Activated CD4-positive, alpha-beta T cell treated with anti-CD3 and anti-CD28 coated beads for 36 hours (primary cell): ENCODE measurements around the gene MICU1. TPM values are rescaled to one million over a fixed set of nuclear protein-coding genes. Genes with fewer than 3 reads are reported as not detected.

Experiments used
- ATAC-seq: fragments of 200-7000 bp; cut with Tn5 transposase; one replicate; pipeline ENCODE4 v1.10.0; 2021; ENCODE audit warnings: mild to moderate bottlenecking, moderate library complexity
- CTCF ChIA-PET: fragments of 350-600 bp; sonication (Branson Sonifier 250); formaldehyde crosslinking; loops from one replicate; lab custom pipeline; 2021; ENCODE audit warnings: antibody characterized with exemption; lab: Charles Lee
- POLR2A ChIA-PET: fragments of 350-600 bp; sonication (Branson Sonifier 250); formaldehyde crosslinking; loops from one replicate; lab custom pipeline; 2021; ENCODE audit warnings: antibody characterized with exemption, inconsistent platforms; lab: Charles Lee
- DNase-seq: peaks from one replicate; pipeline ENCODE4 v3.0.0-alpha.2; 2020
- H3K27ac Mint-ChIP-seq: one replicate; pipeline ENCODE4 v1.8.0; 2021; ENCODE audit warnings: mixed read lengths
- H3K27me3 Mint-ChIP-seq: one replicate; pipeline ENCODE4 v1.8.0; 2021; ENCODE audit warnings: mixed read lengths
- H3K36me3 Mint-ChIP-seq: one replicate; pipeline ENCODE4 v1.8.0; 2021; ENCODE audit warnings: low read depth, mixed read lengths
- H3K4me1 Mint-ChIP-seq: one replicate; pipeline ENCODE4 v1.8.0; 2021; ENCODE audit warnings: mixed read lengths
- H3K4me3 Mint-ChIP-seq: one replicate; pipeline ENCODE4 v1.8.0; 2021; ENCODE audit warnings: mild to moderate bottlenecking, moderate library complexity, mixed read lengths
- H3K9me3 Mint-ChIP-seq: one replicate; pipeline ENCODE4 v1.8.0; 2021; ENCODE audit warnings: low read depth, mixed read lengths
- intact Hi-C, 2 experiments: fragments of 100-400 bp; cut with DNase I in 1 of 2; cut with micrococcal nuclease in 1 of 2; formaldehyde crosslinking; loops; one replicate each; pipeline versions ENCODE4 v1.14.2 to v1.15.1; 2022 to 2024; cut with DNase I, micrococcal nuclease
- total RNA-seq, 2 experiments: library from RNA; stranded (reverse); gene quantifications; one replicate each; pipeline ENCODE4 v1.2.3, GENCODE V29; 2021

Gene MICU1
- total RNA-seq, 2 experiments from 2014 or later: 41.0 to 51.5 TPM

GRCh38 chr10:72503241-72503640 is 122.6 kb downstream of the MICU1 start:
- Mint-ChIP-seq H3K9me3 (peaks cover 14% of the 10 kb centered on the region), H3K27ac (no peak overlapping the region), H3K36me3 (peaks cover 25% of the 10 kb centered on the region), H3K27me3 (no peaks in the 10 kb centered on the region), H3K4me1 (peaks cover 4% of the 10 kb centered on the region), H3K4me3 (no peak overlapping the region)
- ATAC-seq: no peak
- no peak for DNase-seq
- ChIA-PET CTCF (no interaction called here), POLR2A (no interaction called here)
- intact Hi-C loops: no loop called here

- Mint-ChIP-seq H3K36me3 (peaks cover 25% of the 10 kb centered on the region), H3K4me1 (peaks cover 4% of the 10 kb centered on the region), H3K27ac (no peak overlapping the region), H3K4me3 (no peak overlapping the region), H3K9me3 (peaks cover 14% of the 10 kb centered on the region), H3K27me3 (no peaks in the 10 kb centered on the region)
- ATAC-seq (no peak), DNase-seq (no peak)
- ChIA-PET POLR2A (no interaction called here), CTCF (no interaction called here)
- intact Hi-C loops: no loop called here
These were observed 123.3 kb downstream of the MICU1 start for GRCh38 chr10:72502581-72502980.

GRCh38 chr10:72499701-72500100 is 126.2 kb downstream of the MICU1 start:
- no peak for ATAC-seq
- intact Hi-C loops: no loop called here
- Mint-ChIP-seq H3K4me3 (no peak overlapping the region), H3K27me3 (no peaks in the 10 kb centered on the region), H3K36me3 (peaks cover 10% of the 10 kb centered on the region), H3K4me1 (peaks cover 4% of the 10 kb centered on the region), H3K9me3 (peaks cover 10% of the 10 kb centered on the region), H3K27ac (no peak overlapping the region)
- CTCF ChIA-PET: no interaction called here
- no peak for DNase-seq
- POLR2A ChIA-PET: no interaction called here

GRCh38 chr10:72490951-72491350 is 134.9 kb downstream of the MICU1 start:
- POLR2A ChIA-PET: no interaction called here
- DNase-seq: no peak
- H3K4me1 Mint-ChIP-seq: no peaks in the 10 kb centered on the region
- no peaks in the 10 kb centered on the region for H3K27me3 Mint-ChIP-seq
- intact Hi-C loops: no loop called here
- peaks cover 2% of the 10 kb centered on the region for H3K36me3 Mint-ChIP-seq
- no peaks in the 10 kb centered on the region for H3K9me3 Mint-ChIP-seq
- CTCF ChIA-PET: interaction anchor here (1.4 kb wide), 1 partner anchor 10 kb away, joined by 3 read pairs; no protein-coding TSS in a partner anchor
- no peak overlapping the region for H3K27ac Mint-ChIP-seq
- ATAC-seq: no peak
- H3K4me3 Mint-ChIP-seq: no peak overlapping the region

- H3K4me1 Mint-ChIP-seq: no peaks in the 10 kb centered on the region
- DNase-seq (no peak), ATAC-seq (no peak)
- H3K9me3 Mint-ChIP-seq: no peaks in the 10 kb centered on the region
- H3K36me3 Mint-ChIP-seq: peaks cover 2% of the 10 kb centered on the region
- ChIA-PET POLR2A (no interaction called here), CTCF (no interaction called here)
- intact Hi-C loops: no loop called here
- H3K4me3 Mint-ChIP-seq: no peak overlapping the region
- H3K27ac Mint-ChIP-seq: no peak overlapping the region
- no peaks in the 10 kb centered on the region for H3K27me3 Mint-ChIP-seq
These were observed 138.4 kb downstream of the MICU1 start for GRCh38 chr10:72487521-72487920.

GRCh38 chr10:72487116-72487515 is 138.8 kb downstream of the MICU1 start:
- Mint-ChIP-seq H3K4me1 (no peaks in the 10 kb centered on the region), H3K9me3 (no peaks in the 10 kb centered on the region), H3K36me3 (peaks cover 2% of the 10 kb centered on the region), H3K27me3 (no peaks in the 10 kb centered on the region), H3K4me3 (no peak overlapping the region), H3K27ac (no peak overlapping the region)
- intact Hi-C loops: no loop called here
- ATAC-seq: no peak
- CTCF ChIA-PET: no interaction called here
- POLR2A ChIA-PET: no interaction called here
- no peak for DNase-seq

- Mint-ChIP-seq H3K27ac (no peak overlapping the region), H3K36me3 (no peaks in the 10 kb centered on the region), H3K27me3 (no peaks in the 10 kb centered on the region), H3K4me1 (no peaks in the 10 kb centered on the region), H3K4me3 (no peak overlapping the region), H3K9me3 (no peaks in the 10 kb centered on the region)
- ATAC-seq: no peak
- DNase-seq: no peak
- POLR2A ChIA-PET: no interaction called here
- CTCF ChIA-PET: no interaction called here
- intact Hi-C loops: no loop called here
These were observed 140.2 kb downstream of the MICU1 start for GRCh38 chr10:72485701-72486100.

- CTCF ChIA-PET: interaction anchor here (0.6 kb wide), 1 partner anchor 46 kb away, joined by 3 read pairs; no protein-coding TSS in a partner anchor
- ATAC-seq (no peak), DNase-seq (no peak)
- Mint-ChIP-seq H3K27ac (no peak overlapping the region), H3K4me1 (no peaks in the 10 kb centered on the region), H3K36me3 (no peaks in the 10 kb centered on the region), H3K9me3 (no peaks in the 10 kb centered on the region), H3K27me3 (no peaks in the 10 kb centered on the region), H3K4me3 (no peak overlapping the region)
- intact Hi-C loops: no loop called here
- POLR2A ChIA-PET: no interaction called here
These were observed 141.4 kb downstream of the MICU1 start for GRCh38 chr10:72484521-72484920.

- Mint-ChIP-seq H3K27ac (no peak overlapping the region), H3K9me3 (no peaks in the 10 kb centered on the region), H3K4me3 (no peak overlapping the region), H3K36me3 (no peaks in the 10 kb centered on the region), H3K27me3 (no peaks in the 10 kb centered on the region), H3K4me1 (no peaks in the 10 kb centered on the region)
- no peak for DNase-seq
- intact Hi-C loops: no loop called here
- ChIA-PET POLR2A (interaction anchor here (0.5 to 0.6 kb wide), 2 partner anchors 216 to 599 kb away, joined by 3 to 4 read pairs; no protein-coding TSS in a partner anchor), CTCF (no interaction called here)
- ATAC-seq: no peak
These were observed 142.4 kb downstream of the MICU1 start for GRCh38 chr10:72483471-72483870.

- DNase-seq (no peak), ATAC-seq (no peak)
- POLR2A ChIA-PET: no interaction called here
- H3K27me3 Mint-ChIP-seq: no peaks in the 10 kb centered on the region
- CTCF ChIA-PET: interaction anchor here (0.6 to 1.4 kb wide), 3 partner anchors 9 to 48 kb away, joined by 3 read pairs; no protein-coding TSS in a partner anchor
- no peaks in the 10 kb centered on the region for H3K36me3 Mint-ChIP-seq
- no peaks in the 10 kb centered on the region for H3K4me1 Mint-ChIP-seq
- H3K27ac Mint-ChIP-seq: no peak overlapping the region
- H3K9me3 Mint-ChIP-seq: no peaks in the 10 kb centered on the region
- no peak overlapping the region for H3K4me3 Mint-ChIP-seq
- intact Hi-C loops: no loop called here
These were observed 145.0 kb downstream of the MICU1 start for GRCh38 chr10:72480861-72481260.

- no peak overlapping the region for H3K4me3 Mint-ChIP-seq
- intact Hi-C loops: no loop called here
- no peak overlapping the region for H3K27ac Mint-ChIP-seq
- no peaks in the 10 kb centered on the region for H3K27me3 Mint-ChIP-seq
- no peaks in the 10 kb centered on the region for H3K4me1 Mint-ChIP-seq
- H3K36me3 Mint-ChIP-seq: peaks cover 20% of the 10 kb centered on the region
- ChIA-PET CTCF (interaction anchor here (0.7 to 1.0 kb wide), 2 partner anchors 16 to 48 kb away, joined by 3 to 4 read pairs; no protein-coding TSS in a partner anchor), POLR2A (no interaction called here)
- ATAC-seq (no peak), DNase-seq (no peak)
- no peaks in the 10 kb centered on the region for H3K9me3 Mint-ChIP-seq
These were observed 148.4 kb downstream of the MICU1 start for GRCh38 chr10:72477463-72477862.

GRCh38 chr10:72472306-72472705 is 153.6 kb downstream of the MICU1 start:
- intact Hi-C loops: no loop called here
- Mint-ChIP-seq H3K27me3 (no peaks in the 10 kb centered on the region), H3K4me1 (no peaks in the 10 kb centered on the region), H3K4me3 (no peak overlapping the region), H3K27ac (no peak overlapping the region), H3K36me3 (peaks cover 31% of the 10 kb centered on the region), H3K9me3 (no peaks in the 10 kb centered on the region)
- ChIA-PET CTCF (no interaction called here), POLR2A (interaction anchor here (0.6 kb wide), 1 partner anchor 119 kb away, joined by 4 read pairs; no protein-coding TSS in a partner anchor)
- ATAC-seq (no peak), DNase-seq (no peak)
